HCT116 (cell line): ENCODE results near the gene CUX1. TPM values are rescaled to one million over a fixed set of nuclear protein-coding genes. Genes with fewer than 3 reads are reported as not detected.

Experiments
- ATAC-seq: fragments of 200-7000 bp; cut with Tn5 transposase; 2 replicates; pipeline ENCODE4 v1.9.1; 2020; ENCODE audit warnings: mild to moderate bottlenecking, moderate library complexity
- BruUV-seq: library from RNA; stranded (reverse); fragments of 400-500 nt; replicated peaks from 2 replicates; lab custom pipeline; 2021; lab: Mats Ljungman, UMichigan
- CTCF ChIA-PET: fragments of 300-600 bp; sonication (Branson Sonifier 250); formaldehyde crosslinking; loops from one replicate; lab custom pipeline; 2021; ENCODE audit warnings: antibody characterized with exemption; lab: Charles Lee
- POLR2A ChIA-PET: fragments of 300-600, 350-600 bp; sonication (Branson Sonifier 250); formaldehyde crosslinking; loops from one replicate; lab custom pipeline; 2021; ENCODE audit warnings: antibody characterized with exemption; lab: Charles Lee
- RAD21 ChIA-PET, 2 experiments: fragments of 300-600 bp; sonication (Branson Sonifier 250); formaldehyde crosslinking; loops; one replicate each; lab custom pipeline; 2023; ENCODE audit warnings: low total read pairs in 2 of 2; ENCODE audit not compliant: uncharacterized antibody in 2 of 2, unreplicated experiment in 2 of 2, low non-redundant PET in 1 of 2; lab: Charles Lee
- DNase-seq: peaks from one replicate; pipeline ENCODE4 v3.0.0-alpha.2; 2010; ENCODE audit warnings: low read depth, low spot score
- H2AFZ ChIP-seq: fragments of 200-600 bp; shearing (Covaris generic), sonication (generic); 2 replicates; pipeline ENCODE4 v1.6.1; 2017; ENCODE audit warnings: low read depth, mixed run types, mixed read lengths, antibody characterized with exemption, low read length; ENCODE audit not compliant: poor library complexity, severe bottlenecking
- H3K27ac ChIP-seq: 2 replicates; pipeline ENCODE4 v1.5.1; 2012; ENCODE audit warnings: low read depth, low read length
- H3K27me3 ChIP-seq: fragments of 200-600 bp; sonication (generic); 2 replicates; pipeline ENCODE4 v1.6.1; 2016; ENCODE audit warnings: mixed run types, low read length, mixed read lengths; ENCODE audit not compliant: insufficient read depth
- H3K36me3 ChIP-seq, 2 experiments: fragments of 200-500 bp in 1 of 2; fragments of 200-600 bp in 1 of 2; sonication (Bioruptor generic) in 1 of 2; sonication (generic) in 1 of 2; 2 replicates each; pipeline versions ENCODE4 v1.5.1 to v1.6.1; 2014 to 2016; ENCODE audit warnings: low read length in 2 of 2, inconsistent platforms in 1 of 2, mixed read lengths in 1 of 2, mixed run types in 1 of 2; ENCODE audit not compliant: insufficient read depth in 2 of 2, control insufficient read depth in 1 of 2
- H3K4me1 ChIP-seq, 2 experiments: fragments of 200-600 bp in 1 of 2; sonication (generic) in 1 of 2; 2 replicates each; pipeline versions ENCODE4 v1.5.1 to v1.6.1; 2012 to 2017; ENCODE audit warnings: low read length in 2 of 2, inconsistent platforms in 1 of 2, mild to moderate bottlenecking in 1 of 2, mixed read lengths in 1 of 2, mixed run types in 1 of 2, moderate library complexity in 1 of 2; ENCODE audit not compliant: insufficient read depth in 2 of 2, control insufficient read depth in 1 of 2
- H3K4me2 ChIP-seq: fragments of 200-600 bp; sonication (generic); 2 replicates; pipeline ENCODE4 v1.6.1; 2017; ENCODE audit warnings: mixed run types, low read length, mixed read lengths
- H3K4me3 ChIP-seq, 2 experiments: fragments of 200-600 bp in 1 of 2; sonication (generic) in 1 of 2; replicated peaks in 1 of 2; 2 replicates each; pipeline ENCODE4 v1.5.1; 2011 to 2016; ENCODE audit warnings: low read length in 2 of 2, control low read depth in 1 of 2, low read depth in 1 of 2, mild to moderate bottlenecking in 1 of 2, mixed read lengths in 1 of 2, mixed run types in 1 of 2
- H3K79me2 ChIP-seq: fragments of 200-600 bp; sonication (generic); 2 replicates; pipeline ENCODE4 v1.6.1; 2017; ENCODE audit warnings: mild to moderate bottlenecking, mixed run types, low read length, moderate library complexity, mixed read lengths; ENCODE audit not compliant: insufficient read depth
- H3K9ac ChIP-seq: fragments of 200-600 bp; sonication (generic); 2 replicates; pipeline ENCODE4 v1.6.1; 2016; ENCODE audit warnings: low read length, mixed read lengths
- H3K9me2 ChIP-seq: fragments of 200-600 bp; sonication (generic), shearing (Covaris generic); 2 replicates; pipeline ENCODE4 v1.6.1; 2017; ENCODE audit warnings: mixed run types, mild to moderate bottlenecking, moderate library complexity; ENCODE audit not compliant: insufficient read depth
- H3K9me3 ChIP-seq, 2 experiments: fragments of 200-500 bp in 1 of 2; fragments of 200-600 bp in 1 of 2; sonication (Bioruptor generic) in 1 of 2; sonication (generic) in 1 of 2; 2 replicates each; pipeline ENCODE4 v1.6.1; 2014 to 2017; ENCODE audit warnings: low read length in 2 of 2, mixed read lengths in 2 of 2, inconsistent platforms in 1 of 2, low read depth in 1 of 2, mild to moderate bottlenecking in 1 of 2, mixed run types in 1 of 2, moderate library complexity in 1 of 2; ENCODE audit not compliant: control insufficient read depth in 1 of 2, insufficient read depth in 1 of 2
- H4K20me1 ChIP-seq: fragments of 200-600 bp; sonication (generic), shearing (Covaris generic); 2 replicates; pipeline ENCODE4 v1.6.1; 2017; ENCODE audit warnings: mixed run types, mild to moderate bottlenecking, moderate library complexity; ENCODE audit not compliant: insufficient read depth
- EZH2phosphoT487 ChIP-seq: fragments of 200-600 bp; IDR thresholded peaks from 2 replicates; pipeline ENCODE4 v1.6.1; 2018; ENCODE audit warnings: antibody characterized with exemption, borderline replicate concordance
- JUND ChIP-seq: IDR thresholded peaks from 2 replicates; pipeline ENCODE4 v1.6.1; 2012
- POLR2AphosphoS5 ChIP-seq: IDR thresholded peaks from 2 replicates; pipeline ENCODE4 v1.6.1; 2011; ENCODE audit warnings: mild to moderate bottlenecking, low read depth, low read length, moderate library complexity
- SIN3A ChIP-seq: IDR thresholded peaks from 2 replicates; pipeline ENCODE4 v1.6.1; 2012; ENCODE audit warnings: low read depth
- SRF ChIP-seq: IDR thresholded peaks from 2 replicates; pipeline ENCODE4 v1.6.1; 2012; ENCODE audit warnings: low read depth
- TCF7L2 ChIP-seq: IDR thresholded peaks from 2 replicates; pipeline ENCODE4 v1.7.0; 2011; ENCODE audit warnings: borderline replicate concordance, inconsistent platforms; ENCODE audit not compliant: insufficient read depth, insufficient read length; ENCODE audit errors: extremely low read depth
- YY1 ChIP-seq: IDR thresholded peaks from 2 replicates; pipeline ENCODE4 v1.6.1; 2011; ENCODE audit warnings: low read length, low read depth, moderate library complexity, mild to moderate bottlenecking; ENCODE audit not compliant: insufficient replicate concordance; ENCODE audit errors: extremely low read depth
- ZBTB33 ChIP-seq: IDR thresholded peaks from 2 replicates; pipeline ENCODE4 v1.6.1; 2011; ENCODE audit warnings: mild to moderate bottlenecking, low read length, moderate library complexity; ENCODE audit not compliant: insufficient replicate concordance; ENCODE audit errors: extremely low read depth
- ZFX ChIP-seq: fragments of 450-650 bp; IDR thresholded peaks from 2 replicates; pipeline ENCODE4 v1.6.1; 2017
- ZNF274 ChIP-seq: fragments of 200-500 bp; sonication (Bioruptor generic); IDR thresholded peaks from 2 replicates; pipeline ENCODE4 v1.6.1; 2014; ENCODE audit warnings: mild to moderate bottlenecking, low read depth, low read length, inconsistent platforms
- intact Hi-C: fragments of 100-400 bp; cut with micrococcal nuclease; formaldehyde crosslinking; loops from 2 replicates; pipeline ENCODE4 v1.10.0; 2022
- total RNA-seq: library from RNA; stranded (reverse); gene quantifications from one replicate; pipeline ENCODE4 v1.2.1, GENCODE V29; 2021; ENCODE audit not compliant: unreplicated experiment

CUX1 gene
- total RNA-seq, 1 experiment from 2014 or later = 68.9 TPM

GRCh38 chr7:101788517-101788916, 28.9 kb upstream of the CUX1 start:
- ATAC-seq (no peak), DNase-seq (no peak)
- Histone ChIP-seq H4K20me1 (no peaks in the 10 kb centered on the region), H2AFZ (no peak overlapping the region), H3K27ac (no peak overlapping the region), H3K79me2 (no peaks in the 10 kb centered on the region), H3K4me3 (no peak overlapping the region), H3K9me3 (no peaks in the 10 kb centered on the region), H3K4me1 (peaks cover 6 to 15% of the 10 kb centered on the region in 2 experiments), H3K4me2 (no peak overlapping the region), H3K9me2 (no peaks in the 10 kb centered on the region)
- ChIA-PET RAD21 (no interaction called here), CTCF (no interaction called here), POLR2A (no interaction called here)
- BruUV-seq = no TSS peak
- TF ChIP-seq SIN3A (no peak), SRF (no peak), ZFX (no peak), EZH2phosphoT487 (no peak), POLR2AphosphoS5 (no peak), TCF7L2 (no peak), JUND (no peak), ZBTB33 (no peak), YY1 (no peak), ZNF274 (no peak)
- TF ChIP-seq, all 23 proteins: peak for 0
- no peaks in the 10 kb centered on the region for H3K27me3 ChIP-seq
- no peaks in the 10 kb centered on the region for H3K36me3 ChIP-seq
- no peak overlapping the region for H3K9ac ChIP-seq
- intact Hi-C loops = no loop called here
